Putamen (tissue), 1 donor: Measurements from ENCODE around the gene ECT2.
"Not testable (repeated sequence)": the region's sequence is repeated elsewhere in the genome, so short reads cannot be mapped to it uniquely, and the experiment has no call there.

ENCODE experiments used
- DNase-seq: peaks from one replicate; pipeline ENCODE4 v3.0.0-alpha.2; 2016; ENCODE audit warnings: low spot score

The ECT2 gene

DNA sequence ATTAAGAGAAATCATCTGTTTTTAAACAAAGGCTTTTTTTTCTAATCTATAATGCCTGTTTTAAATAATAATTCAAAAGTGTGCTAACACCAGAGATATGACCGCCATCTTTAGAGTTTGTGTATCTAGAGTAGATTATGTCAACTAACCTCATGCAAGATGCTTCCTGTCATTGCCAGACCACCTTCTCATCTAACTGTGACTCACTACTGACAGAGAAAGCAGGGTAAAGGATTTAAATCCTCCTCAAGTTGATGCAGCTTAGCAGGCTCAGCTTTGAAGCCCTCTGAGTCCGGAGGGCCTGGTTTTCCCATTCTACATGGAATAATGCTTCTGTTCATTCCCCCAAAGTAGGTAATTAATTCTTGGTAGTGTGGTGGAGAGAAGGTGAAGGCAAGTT is 108.5 kb downstream of the ECT2 start:
- DNase-seq: no peak

DNA sequence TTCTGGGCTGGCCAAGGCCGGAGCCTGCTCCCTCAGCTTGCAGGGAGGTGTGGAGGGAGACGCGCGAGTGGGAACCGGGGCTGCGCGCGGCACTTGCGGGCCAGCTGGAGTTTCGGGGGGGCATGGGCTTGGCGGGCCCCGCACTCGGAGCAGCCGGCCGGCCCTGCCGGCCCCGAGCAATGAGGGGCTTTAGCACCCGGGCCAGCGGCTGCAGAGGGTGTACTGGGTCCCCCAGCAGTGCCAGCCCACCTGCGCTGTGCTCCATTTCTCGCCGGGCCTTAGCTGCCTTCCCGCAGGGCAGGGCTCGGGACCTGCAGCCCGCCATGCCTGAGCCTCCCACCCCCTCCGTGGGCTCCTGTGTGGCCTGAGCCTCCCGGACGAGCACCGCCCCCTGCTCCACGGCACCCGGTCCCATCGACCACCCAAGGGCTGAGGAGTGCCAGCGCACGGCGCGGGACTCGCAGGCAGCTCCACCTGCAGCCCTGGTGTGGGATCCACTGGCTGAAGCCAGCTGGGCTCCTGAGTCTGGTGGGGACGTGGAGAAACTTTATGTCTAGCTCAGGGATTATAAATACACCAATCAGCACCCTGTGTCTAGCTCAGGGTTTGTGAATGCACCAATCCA is 116.3 kb downstream of the ECT2 start:
- not testable (repeated sequence) for DNase-seq

DNA sequence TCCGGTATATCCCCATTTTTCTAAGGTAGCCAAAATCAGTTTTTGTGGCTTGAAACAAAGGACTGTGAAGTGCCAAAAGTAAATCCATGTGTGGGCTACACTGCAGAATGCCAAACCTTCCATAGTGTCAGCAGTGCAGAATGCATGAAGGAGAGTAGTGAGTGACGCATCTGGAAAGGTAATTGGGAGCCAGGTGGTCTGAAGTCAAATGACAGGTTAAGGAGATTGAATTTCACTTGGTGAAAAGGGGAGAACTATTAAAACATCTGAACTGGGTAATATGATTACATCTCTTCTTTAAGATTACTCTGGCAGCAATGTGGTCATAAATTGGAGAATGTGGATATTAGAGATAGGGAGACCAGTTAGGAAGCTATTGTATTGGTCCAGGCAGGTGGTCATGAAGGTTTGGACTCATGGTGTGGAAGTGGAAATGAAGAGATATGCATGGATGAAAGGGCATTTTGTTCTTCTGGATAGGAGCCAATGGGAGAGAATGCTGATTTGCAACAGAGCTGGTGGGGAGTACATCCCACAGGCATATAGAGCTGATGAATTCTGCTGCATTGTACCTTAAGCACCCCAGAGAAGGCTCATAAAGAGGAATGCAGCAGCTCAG is 118.2 kb downstream of the ECT2 start:
- DNase-seq: no peak

DNA sequence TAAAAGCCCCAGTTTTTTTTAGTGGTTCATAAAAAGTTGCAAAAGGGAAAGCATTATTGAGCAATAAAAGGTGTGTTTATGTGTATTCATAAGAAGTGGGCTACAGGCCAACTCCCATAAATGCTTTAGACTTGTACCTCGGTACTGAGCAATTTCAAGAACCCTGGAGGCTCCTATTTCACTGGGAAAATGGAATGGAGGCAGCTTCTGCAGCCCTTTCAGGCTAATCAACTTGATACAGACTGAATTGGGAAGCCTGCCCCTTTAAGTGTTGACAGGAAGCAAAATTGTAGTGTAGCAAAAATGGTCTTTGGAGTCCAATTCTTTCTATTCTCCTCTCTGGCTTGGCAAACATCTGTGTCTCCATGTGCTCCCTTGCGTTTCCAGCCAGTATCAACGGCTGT is 118.8 kb downstream of the ECT2 start:
- DNase-seq: no peak

DNA sequence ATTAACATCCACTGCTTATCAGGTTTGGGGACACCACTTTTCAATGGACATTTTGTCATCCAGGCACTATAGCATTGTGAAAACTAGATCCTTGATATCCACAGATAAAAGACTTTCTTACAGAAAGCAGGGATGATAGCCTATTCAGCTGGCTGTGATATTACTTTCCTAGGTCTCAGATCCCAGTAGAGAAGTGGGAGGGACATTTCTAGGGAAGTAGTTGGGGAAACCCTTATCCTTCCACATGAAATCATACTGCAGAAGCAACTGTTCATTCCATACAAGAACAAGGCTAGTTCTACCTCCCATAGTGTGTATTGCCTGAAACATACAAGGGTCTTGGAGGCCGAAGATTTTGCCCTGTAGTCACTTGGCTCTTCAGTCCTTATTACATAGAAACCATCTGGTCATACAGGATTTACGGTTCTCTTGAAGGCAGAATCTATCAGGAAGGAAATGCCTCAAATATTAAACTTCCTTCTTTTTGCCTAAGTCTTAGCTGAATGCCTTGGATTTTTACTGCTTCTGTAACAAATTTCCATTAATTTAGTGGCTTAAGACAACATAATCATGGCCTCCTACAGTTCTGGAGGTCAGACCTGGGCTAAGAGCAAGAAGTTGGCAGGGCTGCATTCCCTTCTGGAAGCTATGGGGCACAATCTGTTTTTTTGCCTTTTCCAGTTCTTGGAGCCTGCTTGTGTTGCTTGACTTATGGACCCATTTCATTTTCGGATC is 119.4 kb downstream of the ECT2 start:
- DNase-seq: no peak
